ENCODE results near the gene GLT1D1. TPM values are rescaled to one million over a fixed set of nuclear protein-coding genes. Genes with fewer than 3 reads are reported as not detected.

The GLT1D1 gene
- total RNA-seq, 1 experiment from 2014 or later: 0.10 TPM

DNA sequence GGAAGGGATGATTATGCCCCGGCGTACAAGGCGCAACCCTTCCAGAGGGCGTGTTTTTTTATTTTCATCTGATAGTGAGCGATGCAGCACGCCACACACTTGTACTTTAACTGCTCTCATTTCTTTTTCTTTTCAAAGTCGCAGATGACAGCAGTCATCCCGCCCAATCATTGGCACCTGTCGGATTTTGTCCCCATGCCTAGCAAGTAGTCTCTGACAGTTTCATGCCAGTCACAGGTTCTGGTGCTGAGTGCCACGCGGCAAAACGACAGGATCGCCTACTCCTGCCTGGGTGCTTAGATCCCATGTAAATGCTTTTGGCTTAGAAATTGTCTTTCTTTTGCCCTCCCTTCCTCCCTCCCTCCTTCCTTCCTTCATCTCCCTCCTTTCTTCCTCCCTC, 117.7 kb downstream of the GLT1D1 start:
- no peak overlapping the region for H3K27ac ChIP-seq
- H3K4me3 ChIP-seq: no peak overlapping the region
- H3K27me3 ChIP-seq: no peaks in the 10 kb centered on the region
- no peaks in the 10 kb centered on the region for H3K9me3 ChIP-seq (replicated peaks)
- H3K36me3 ChIP-seq: no peaks in the 10 kb centered on the region
- DNase-seq: no peak
- peaks cover 6% of the 10 kb centered on the region; the same call in 1 of the 2 replicates for H3K4me1 ChIP-seq

DNA sequence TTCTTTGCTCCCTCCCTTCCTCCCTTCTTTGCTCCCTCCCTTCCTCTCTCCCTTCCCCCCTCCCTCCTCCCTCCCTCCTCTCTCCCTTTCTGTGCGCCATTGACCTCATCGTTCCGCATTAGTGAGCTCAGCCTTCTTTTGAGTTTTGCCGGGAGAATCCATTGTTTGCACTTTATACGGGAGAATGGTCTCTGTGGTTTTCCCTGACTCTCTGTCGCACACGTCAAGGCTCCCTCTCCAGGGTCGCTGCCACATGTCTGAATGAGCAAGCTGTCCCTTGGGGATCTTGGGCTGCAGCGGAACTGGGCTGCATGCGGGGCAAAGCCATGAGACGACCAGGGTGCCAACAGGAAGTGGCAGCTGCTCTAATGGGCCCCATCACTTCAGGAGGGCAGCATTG, 118.5 kb downstream of the GLT1D1 start:
- DNase-seq: peak; percentile 17 to 37
- no peaks in the 10 kb centered on the region for H3K36me3 ChIP-seq
- peaks cover 6% of the 10 kb centered on the region; the same call in 1 of the 2 replicates for H3K4me1 ChIP-seq
- no peaks in the 10 kb centered on the region for H3K9me3 ChIP-seq (replicated peaks)
- no peaks in the 10 kb centered on the region for H3K27me3 ChIP-seq
- no peak overlapping the region for H3K4me3 ChIP-seq
- no peak overlapping the region for H3K27ac ChIP-seq

DNA sequence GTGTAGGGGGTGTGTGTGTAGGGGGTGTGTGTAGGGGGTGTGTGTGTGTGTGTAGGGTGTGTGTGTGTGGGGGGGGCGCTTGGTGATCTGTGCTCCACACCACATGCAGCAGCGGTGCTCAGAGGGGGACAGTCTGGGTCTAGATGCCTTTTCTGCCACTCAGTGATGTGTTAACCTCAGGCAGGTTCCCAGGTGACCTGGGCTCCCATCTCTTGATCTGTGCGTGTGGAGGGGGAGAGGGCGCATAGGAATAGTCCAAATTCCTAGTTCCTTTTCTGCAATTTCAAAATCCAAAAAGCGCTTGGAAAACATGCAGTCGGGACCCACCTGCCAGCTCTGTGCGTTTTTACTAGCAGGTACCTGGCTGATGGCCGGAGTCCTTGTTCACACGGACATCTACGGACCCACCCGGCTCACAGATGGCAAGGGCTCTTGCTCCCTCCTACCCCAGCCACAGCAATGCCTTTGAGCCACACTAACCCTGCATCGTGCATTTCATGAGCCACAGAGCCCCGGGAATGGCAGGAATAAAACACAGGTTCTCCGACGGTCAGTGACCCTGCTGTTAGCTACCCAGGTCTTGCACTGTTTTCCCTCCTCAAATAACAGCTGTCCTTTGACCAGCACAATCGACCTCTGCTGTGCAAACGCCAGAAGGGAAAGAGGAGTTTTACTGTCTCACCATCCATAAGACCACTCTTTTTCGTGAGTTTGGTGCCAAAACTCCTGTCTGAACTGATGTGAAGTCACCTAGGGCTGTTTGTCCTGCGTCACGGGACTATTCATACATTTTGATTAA, 120.8 kb downstream of the GLT1D1 start:
- Histone ChIP-seq H3K4me1 (peaks cover 6% of the 10 kb centered on the region; the same call in 1 of the 2 replicates), H3K4me3 (no peak overlapping the region), H3K27ac (no peak overlapping the region), H3K27me3 (no peaks in the 10 kb centered on the region), H3K36me3 (no peaks in the 10 kb centered on the region), H3K9me3 (replicated peaks) (no peaks in the 10 kb centered on the region)
- DNase-seq: no peak

DNA sequence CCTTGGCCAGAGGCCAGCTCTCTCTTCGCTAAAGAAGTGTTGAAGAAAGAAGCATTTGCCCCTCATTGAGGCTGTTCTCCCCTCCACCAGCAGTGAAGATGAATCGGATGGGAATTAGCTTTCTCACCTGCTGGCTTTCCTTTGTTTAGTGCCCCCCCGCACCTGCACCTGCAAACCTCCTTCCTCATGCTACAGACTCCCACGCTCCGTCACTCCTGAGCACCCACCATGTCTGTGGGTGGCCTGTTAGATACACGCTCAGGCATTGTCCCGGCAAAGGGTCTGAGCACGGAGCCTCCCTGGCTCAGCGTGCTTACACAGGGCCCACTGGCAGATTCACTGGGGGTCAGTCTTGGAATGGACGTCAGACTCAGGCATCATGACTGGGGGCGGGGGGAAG, 121.6 kb downstream of the GLT1D1 start:
- H3K27me3 ChIP-seq: no peaks in the 10 kb centered on the region
- H3K9me3 ChIP-seq (replicated peaks): no peaks in the 10 kb centered on the region
- no peaks in the 10 kb centered on the region for H3K36me3 ChIP-seq
- H3K27ac ChIP-seq: no peak overlapping the region
- H3K4me3 ChIP-seq: no peak overlapping the region
- DNase-seq: no peak
- peaks cover 6% of the 10 kb centered on the region; the same call in 1 of the 2 replicates for H3K4me1 ChIP-seq

DNA sequence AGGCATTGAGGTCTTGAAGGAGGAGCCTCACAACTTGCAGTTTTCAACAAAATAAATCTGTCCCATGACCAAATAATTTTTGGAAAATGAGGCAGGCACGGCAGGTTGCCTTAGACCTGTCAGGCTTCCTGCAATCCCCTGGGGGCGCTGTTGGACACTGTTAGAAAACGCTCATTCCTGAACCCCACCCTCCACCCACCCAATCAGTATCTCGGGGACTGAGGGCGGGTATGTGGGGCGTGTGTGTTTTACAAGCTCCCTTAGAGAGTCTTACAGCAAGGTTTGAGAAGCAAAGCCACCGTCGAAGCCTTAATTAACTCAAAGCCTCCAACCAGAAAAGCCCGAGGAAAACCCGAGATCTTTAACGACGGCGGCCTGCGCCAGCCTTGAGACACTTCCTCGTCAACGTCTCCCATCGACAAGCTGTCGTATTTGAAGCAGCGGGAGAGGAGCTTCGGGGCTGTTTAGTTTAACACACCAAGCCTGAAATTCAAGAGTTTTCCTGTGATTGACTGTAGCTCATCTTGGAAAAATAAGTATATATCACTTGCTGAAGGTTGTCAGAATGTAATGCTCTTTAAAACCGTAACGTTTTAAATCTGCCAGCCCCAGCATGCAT, 123.0 kb downstream of the GLT1D1 start:
- Histone ChIP-seq H3K4me3 (no peak overlapping the region), H3K36me3 (no peaks in the 10 kb centered on the region), H3K27ac (no peak overlapping the region), H3K9me3 (replicated peaks) (no peaks in the 10 kb centered on the region), H3K27me3 (no peaks in the 10 kb centered on the region), H3K4me1 (peaks cover 3% of the 10 kb centered on the region; the same call in 1 of the 2 replicates)
- DNase-seq: peak; percentile 40 to 51

DNA sequence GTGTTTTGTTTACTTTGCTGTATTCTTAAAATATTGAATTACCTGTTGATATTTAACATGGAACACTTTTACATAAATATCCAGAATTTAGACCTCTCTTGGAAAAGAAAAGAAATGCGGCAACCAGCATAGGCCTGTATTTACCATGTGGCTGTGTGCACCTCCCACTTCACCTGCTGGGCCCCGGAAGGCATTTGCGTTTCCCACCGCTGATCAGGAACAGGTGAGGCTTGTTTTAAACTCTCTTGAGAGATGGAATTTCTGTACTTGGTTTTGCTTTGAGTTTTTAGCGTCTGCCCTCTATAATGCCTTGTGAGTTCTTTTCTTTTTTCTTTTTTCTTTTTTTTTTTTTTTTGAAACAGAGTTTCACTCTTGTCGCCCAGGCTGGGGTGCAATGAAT, 124.2 kb downstream of the GLT1D1 start:
- H3K27me3 ChIP-seq: no peaks in the 10 kb centered on the region
- H3K27ac ChIP-seq: no peak overlapping the region
- H3K4me1 ChIP-seq: no peaks in the 10 kb centered on the region
- no peaks in the 10 kb centered on the region for H3K36me3 ChIP-seq
- no peaks in the 10 kb centered on the region for H3K9me3 ChIP-seq (replicated peaks)
- DNase-seq: no peak
- H3K4me3 ChIP-seq: no peak overlapping the region

DNA sequence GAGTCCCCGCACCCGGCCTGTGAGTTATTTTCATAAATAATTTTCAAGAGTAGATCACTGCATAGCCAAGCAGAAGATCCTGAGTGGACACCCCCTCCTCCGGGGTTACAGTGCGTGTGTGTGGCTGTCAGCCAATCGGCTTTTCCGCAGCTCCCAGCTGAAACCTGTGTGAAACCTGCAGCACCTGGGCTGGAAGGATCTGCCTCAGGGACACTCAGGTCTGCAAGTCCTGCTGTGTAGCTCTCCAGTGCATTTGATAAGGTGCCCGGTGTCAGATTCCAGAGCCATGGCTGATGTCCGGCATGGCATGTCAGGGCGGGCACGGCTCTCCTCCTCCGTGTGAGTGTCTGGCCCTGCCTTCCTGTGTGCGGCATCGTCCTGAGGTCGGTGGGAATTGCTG, 124.8 kb downstream of the GLT1D1 start:
- H3K9me3 ChIP-seq (replicated peaks): no peaks in the 10 kb centered on the region
- no peak overlapping the region for H3K4me3 ChIP-seq
- H3K27me3 ChIP-seq: no peaks in the 10 kb centered on the region
- DNase-seq: no peak
- H3K27ac ChIP-seq: no peak overlapping the region
- H3K4me1 ChIP-seq: no peaks in the 10 kb centered on the region
- no peaks in the 10 kb centered on the region for H3K36me3 ChIP-seq

DNA sequence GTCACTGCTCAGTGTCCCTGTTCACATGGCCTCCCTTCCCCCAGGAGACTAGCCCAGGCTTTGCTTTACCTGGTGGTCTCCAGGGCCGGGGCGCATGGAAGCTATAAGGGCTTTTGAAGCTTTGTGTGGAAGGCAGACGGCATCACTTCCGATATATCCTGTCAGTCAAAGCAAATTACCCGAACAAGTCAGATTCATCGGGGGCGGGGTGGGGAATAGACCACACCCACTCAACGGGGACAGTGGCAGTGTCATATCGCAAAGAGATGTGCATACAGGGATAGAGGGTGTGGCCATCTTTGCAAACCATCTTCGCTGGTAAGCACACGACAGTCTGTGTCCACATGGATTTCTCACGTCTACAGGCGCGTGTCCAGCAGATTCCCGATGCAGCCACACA, 127.3 kb downstream of the GLT1D1 start:
- Histone ChIP-seq H3K9me3 (replicated peaks) (no peaks in the 10 kb centered on the region), H3K27ac (no peak overlapping the region), H3K4me3 (no peak overlapping the region), H3K27me3 (no peaks in the 10 kb centered on the region), H3K4me1 (no peaks in the 10 kb centered on the region), H3K36me3 (no peaks in the 10 kb centered on the region)
- DNase-seq: no peak

DNA sequence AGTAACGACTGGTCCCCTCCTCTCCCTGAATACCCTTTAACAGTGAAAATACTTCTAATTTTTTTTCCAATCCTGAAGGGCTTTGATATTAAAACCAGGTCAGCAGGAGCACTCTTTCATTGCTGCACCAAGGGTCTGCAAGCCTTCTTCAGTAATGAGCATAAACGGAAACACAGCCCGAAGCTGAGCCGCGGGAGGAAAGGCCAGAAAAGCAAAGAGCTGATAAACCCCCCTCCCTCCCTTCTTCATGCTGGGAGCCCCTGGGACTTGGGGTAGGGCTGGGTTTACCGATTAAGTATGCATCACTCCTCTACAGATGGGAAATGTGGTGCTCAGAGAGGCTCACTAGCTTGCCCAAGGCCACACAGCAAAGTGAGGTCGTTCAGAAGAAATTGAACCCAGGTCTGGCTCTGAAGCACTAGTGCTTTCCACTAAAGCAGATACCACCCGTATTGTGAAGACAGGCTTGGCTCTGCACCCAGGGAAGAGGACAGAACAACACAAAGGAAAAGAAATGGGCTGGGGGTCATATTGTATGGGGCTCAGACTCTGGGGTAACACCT, 128.8 kb downstream of the GLT1D1 start:
- no peak for DNase-seq
- H3K27me3 ChIP-seq: no peaks in the 10 kb centered on the region
- H3K36me3 ChIP-seq: no peaks in the 10 kb centered on the region
- H3K4me3 ChIP-seq: no peak overlapping the region
- no peaks in the 10 kb centered on the region for H3K4me1 ChIP-seq
- no peak overlapping the region for H3K27ac ChIP-seq
- H3K9me3 ChIP-seq (replicated peaks): no peaks in the 10 kb centered on the region

DNA sequence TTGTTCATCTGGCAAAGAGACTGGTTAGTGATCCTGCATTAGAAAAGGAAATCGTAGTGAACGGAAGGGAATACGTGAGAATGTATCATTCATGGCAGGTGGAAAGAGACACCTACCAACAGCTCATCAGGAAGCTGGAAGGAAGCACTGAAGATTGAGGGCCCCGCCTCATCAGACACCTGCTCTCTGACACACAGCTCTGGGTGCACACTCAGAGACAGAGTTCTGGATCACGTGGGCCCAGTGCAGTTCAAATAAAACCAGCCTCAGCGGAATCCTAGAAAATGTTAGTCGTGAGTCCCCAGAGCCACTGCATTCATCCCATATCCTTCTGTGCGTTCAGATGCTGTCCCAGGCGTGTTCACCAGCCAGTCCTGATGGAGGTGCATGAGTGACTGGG, 129.7 kb downstream of the GLT1D1 start:
- Histone ChIP-seq H3K27me3 (no peaks in the 10 kb centered on the region), H3K36me3 (no peaks in the 10 kb centered on the region), H3K9me3 (replicated peaks) (no peaks in the 10 kb centered on the region), H3K27ac (no peak overlapping the region), H3K4me1 (no peaks in the 10 kb centered on the region), H3K4me3 (no peak overlapping the region)
- DNase-seq: no peak

DNA sequence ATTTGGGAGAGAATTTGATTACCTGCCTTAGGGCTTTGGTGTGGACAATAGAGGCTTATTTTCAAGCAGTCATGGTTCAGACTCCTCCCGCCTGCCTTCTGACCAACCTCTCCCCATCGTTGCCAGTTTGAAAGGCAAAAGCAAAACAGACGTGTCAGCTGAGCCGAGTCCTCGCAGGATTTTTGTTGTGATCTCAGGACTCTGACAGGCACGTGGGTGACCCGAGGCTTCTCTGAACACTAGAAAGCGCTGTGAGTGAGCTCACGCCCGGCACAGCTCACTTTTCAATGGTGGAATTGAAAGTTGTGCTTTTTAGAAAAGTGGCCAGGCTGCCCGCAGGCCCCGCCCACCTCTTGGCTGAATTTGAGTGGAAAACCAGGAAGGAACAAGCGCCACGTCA, 130.1 kb downstream of the GLT1D1 start:
- no peaks in the 10 kb centered on the region for H3K27me3 ChIP-seq
- no peaks in the 10 kb centered on the region for H3K4me1 ChIP-seq
- H3K27ac ChIP-seq: no peak overlapping the region
- no peaks in the 10 kb centered on the region for H3K9me3 ChIP-seq (replicated peaks)
- H3K36me3 ChIP-seq: no peaks in the 10 kb centered on the region
- no peak overlapping the region for H3K4me3 ChIP-seq
- no peak for DNase-seq

DNA sequence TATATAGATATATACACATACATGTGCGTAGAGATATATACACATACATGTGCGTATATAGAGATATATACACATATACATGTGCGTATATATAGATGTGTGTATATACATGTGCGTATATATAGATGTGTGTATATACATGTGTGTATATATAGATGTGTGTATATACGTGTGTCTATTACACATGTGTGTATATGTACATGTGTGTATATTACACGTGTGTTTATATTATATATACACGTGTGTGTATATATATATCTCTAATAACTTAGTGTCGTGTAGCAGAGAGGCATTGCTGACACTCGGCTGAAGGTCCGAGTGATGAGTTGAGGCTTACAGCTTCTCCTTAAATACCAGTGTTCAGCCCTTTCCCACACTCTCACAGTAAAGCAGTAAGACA, 133.7 kb downstream of the GLT1D1 start:
- Histone ChIP-seq H3K4me1 (no peaks in the 10 kb centered on the region), H3K4me3 (no peak overlapping the region), H3K27me3 (no peaks in the 10 kb centered on the region), H3K27ac (no peak overlapping the region), H3K9me3 (replicated peaks) (no peaks in the 10 kb centered on the region), H3K36me3 (no peaks in the 10 kb centered on the region)
- DNase-seq: no peak

DNA sequence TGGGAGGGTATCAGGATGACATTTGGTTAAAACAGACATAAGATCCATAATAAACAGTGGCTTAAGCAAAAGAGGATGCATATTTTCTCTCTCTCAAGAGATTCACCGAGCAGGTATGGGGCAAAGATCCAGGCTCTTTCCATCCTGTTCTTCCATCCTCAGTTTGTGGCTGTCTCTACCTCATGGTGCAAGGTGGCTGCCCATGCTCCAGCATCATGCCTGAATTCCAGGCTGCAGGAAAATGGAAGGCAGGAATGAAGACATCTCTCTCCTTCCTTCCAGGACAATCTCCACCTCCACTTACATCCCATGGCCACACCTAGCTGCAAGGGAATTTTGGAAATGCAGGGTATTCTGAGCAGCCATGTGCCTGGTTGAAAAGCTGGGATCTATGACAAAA, 136.0 kb downstream of the GLT1D1 start:
- Histone ChIP-seq H3K4me1 (no peaks in the 10 kb centered on the region), H3K27ac (no peak overlapping the region), H3K4me3 (no peak overlapping the region), H3K36me3 (no peaks in the 10 kb centered on the region), H3K27me3 (no peaks in the 10 kb centered on the region), H3K9me3 (replicated peaks) (no peaks in the 10 kb centered on the region)
- DNase-seq: no peak

DNA sequence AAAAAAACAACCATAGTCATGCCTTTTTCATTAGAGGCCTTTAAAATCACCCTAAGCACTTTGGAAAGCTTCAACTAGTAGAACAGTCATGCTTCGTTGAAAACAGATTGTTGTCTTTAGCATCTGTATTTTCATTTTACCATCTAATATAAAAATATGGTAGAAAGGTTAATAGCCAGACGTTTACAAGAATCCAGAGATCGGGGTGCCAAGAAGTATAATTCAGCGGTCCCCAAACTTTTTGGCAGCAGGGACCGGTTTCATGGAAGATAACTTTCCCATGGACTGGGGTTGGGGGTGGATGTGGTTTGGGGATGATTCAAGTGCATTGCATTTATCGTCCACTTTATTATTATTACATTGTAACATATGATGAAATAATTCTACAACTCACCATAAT, 138.4 kb downstream of the GLT1D1 start:
- Histone ChIP-seq H3K36me3 (no peaks in the 10 kb centered on the region), H3K4me3 (no peak overlapping the region), H3K9me3 (replicated peaks) (no peaks in the 10 kb centered on the region), H3K27ac (no peak overlapping the region), H3K4me1 (no peaks in the 10 kb centered on the region), H3K27me3 (no peaks in the 10 kb centered on the region)
- DNase-seq: no peak

DNA sequence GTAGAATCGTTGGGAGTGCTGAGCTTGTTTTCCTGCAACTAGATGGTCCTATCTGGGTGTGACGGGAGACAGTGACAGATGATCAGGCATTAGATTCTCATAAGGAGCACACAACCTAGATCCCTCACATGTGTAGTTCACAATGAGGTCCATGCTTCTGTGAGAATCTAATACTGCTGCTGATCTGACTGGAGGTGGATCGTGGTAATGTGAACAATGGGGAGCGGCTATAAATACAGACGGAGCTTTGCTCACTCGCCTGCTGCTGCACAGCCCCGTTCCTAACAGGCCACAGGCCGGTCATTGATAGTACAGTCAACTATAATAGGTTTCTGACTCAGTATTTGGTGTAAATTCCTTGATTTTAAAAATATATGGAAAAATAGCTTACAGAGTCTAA, 138.8 kb downstream of the GLT1D1 start:
- H3K9me3 ChIP-seq (replicated peaks): no peaks in the 10 kb centered on the region
- no peaks in the 10 kb centered on the region for H3K27me3 ChIP-seq
- no peaks in the 10 kb centered on the region for H3K36me3 ChIP-seq
- no peak for DNase-seq
- no peak overlapping the region for H3K27ac ChIP-seq
- no peak overlapping the region for H3K4me3 ChIP-seq
- H3K4me1 ChIP-seq: no peaks in the 10 kb centered on the region

Data from SJCRH30 (cell line).